Caco-2 (cell line): ENCODE results near the gene NBEAL2. TPM values are rescaled to one million over a fixed set of nuclear protein-coding genes. Genes with fewer than 3 reads are reported as not detected.

Experiments used
- BruUV-seq: library from RNA; stranded (reverse); fragments of 400-500 nt; replicated peaks from 2 replicates; lab custom pipeline; 2021; lab: Mats Ljungman, UMichigan
- CTCF ChIA-PET: fragments of 300-600 bp; sonication (Branson Sonifier 250); formaldehyde crosslinking; loops from one replicate; lab custom pipeline; 2022; ENCODE audit warnings: antibody characterized with exemption; lab: Charles Lee
- POLR2A ChIA-PET: fragments of 300-600 bp; sonication (Branson Sonifier 250); formaldehyde crosslinking; loops from one replicate; lab custom pipeline; 2022; ENCODE audit warnings: antibody characterized with exemption; lab: Charles Lee
- DNase-seq, 2 experiments: peaks; one replicate each; pipeline versions ENCODE4 v3.0.0 to v3.0.0-alpha.2; 2020 to 2022
- H3K27me3 ChIP-seq: replicated peaks from 2 replicates; pipeline ENCODE4 v1.6.0; 2011; ENCODE audit warnings: low read length; ENCODE audit not compliant: control insufficient read depth, insufficient read depth
- H3K36me3 ChIP-seq: 2 replicates; pipeline ENCODE4 v1.5.1; 2011; ENCODE audit warnings: low read length; ENCODE audit not compliant: control insufficient read depth, insufficient read depth
- H3K4me1 ChIP-seq: fragments of 250-450 bp; sonication (Bioruptor Pico); 2 replicates; pipeline ENCODE4 v1.5.1; 2020; ENCODE audit warnings: mild to moderate bottlenecking
- H3K4me3 ChIP-seq: 2 replicates; pipeline ENCODE4 v1.5.1; 2011; ENCODE audit warnings: low read depth, mild to moderate bottlenecking, control low read depth, low read length
- H3K9me3 ChIP-seq: fragments of 250-450 bp; sonication (Bioruptor Pico); 2 replicates; pipeline ENCODE4 v1.5.1; 2020; ENCODE audit warnings: mild to moderate bottlenecking, moderate library complexity
- H3K27ac Mint-ChIP-seq: one replicate; pipeline ENCODE4 v1.8.0; 2022; ENCODE audit warnings: mixed read lengths; ENCODE audit not compliant: unreplicated experiment
- H3K27me3 Mint-ChIP-seq: one replicate; pipeline ENCODE4 v1.8.0; 2022; ENCODE audit warnings: mixed read lengths; ENCODE audit not compliant: insufficient read depth, unreplicated experiment
- H3K36me3 Mint-ChIP-seq: one replicate; pipeline ENCODE4 v1.8.0; 2022; ENCODE audit warnings: mild to moderate bottlenecking, mixed read lengths; ENCODE audit not compliant: insufficient read depth, unreplicated experiment
- H3K4me1 Mint-ChIP-seq: one replicate; pipeline ENCODE4 v1.8.0; 2022; ENCODE audit warnings: low read depth, mixed read lengths; ENCODE audit not compliant: unreplicated experiment
- H3K4me3 Mint-ChIP-seq: one replicate; pipeline ENCODE4 v1.8.0; 2022; ENCODE audit warnings: mild to moderate bottlenecking, moderate library complexity, mixed read lengths; ENCODE audit not compliant: unreplicated experiment
- H3K9me3 Mint-ChIP-seq: one replicate; pipeline ENCODE4 v1.8.0; 2022; ENCODE audit warnings: mixed read lengths; ENCODE audit not compliant: unreplicated experiment
- intact Hi-C: fragments of 100-400 bp; cut with micrococcal nuclease; formaldehyde crosslinking; loops from one replicate; pipeline ENCODE4 v1.10.0; 2022; ENCODE audit not compliant: unreplicated experiment
- total RNA-seq: library from RNA; stranded (reverse); gene quantifications from 2 replicates; pipeline ENCODE4 v1.2.3, GENCODE V29; 2022
- TF ChIP-seq, protein P1 (sequence below), 2 experiments: fragments of 200-600 bp in 1 of 2; IDR thresholded peaks; 1 replicate in 1 of 2; 2 replicates in 1 of 2; pipeline versions ENCODE4 v1.5.1 to v1.8.0; 2011 to 2022; ENCODE audit warnings: antibody characterized with exemption in 1 of 2, control low read depth in 1 of 2, inconsistent platforms in 1 of 2, low read depth in 1 of 2, low read length in 1 of 2, mild to moderate bottlenecking in 1 of 2, moderate library complexity in 1 of 2; ENCODE audit not compliant: insufficient read depth in 1 of 2, severe bottlenecking in 1 of 2, unreplicated experiment in 1 of 2

NBEAL2 gene
- total RNA-seq, 1 experiment from 2014 or later, result 62.4 TPM

DNA sequence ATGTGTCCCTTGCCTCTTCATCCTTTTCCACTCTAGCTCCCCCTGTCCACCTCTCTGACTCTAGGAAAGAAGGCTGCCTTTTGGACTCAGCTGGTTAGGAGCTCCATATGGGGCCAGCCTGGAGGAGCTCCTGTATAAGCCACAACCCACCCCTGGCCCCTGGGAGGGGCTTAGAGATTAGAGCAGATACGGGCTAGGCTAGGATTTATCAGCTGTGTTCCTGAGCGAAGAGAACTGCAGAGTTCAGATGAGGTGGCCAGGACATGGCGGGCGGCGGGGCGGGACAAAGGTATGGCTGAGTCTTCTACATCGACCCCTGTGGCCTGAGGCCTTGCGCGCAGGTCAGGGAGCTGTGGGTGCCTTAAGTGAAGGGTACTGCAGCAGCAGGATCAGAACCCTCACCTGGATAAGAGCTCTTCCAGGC lies 7.9 kb downstream of the NBEAL2 start:
- Mint-ChIP-seq H3K4me1 (peaks cover 19% of the 10 kb centered on the region), H3K4me3 (no peak overlapping the region), H3K27ac (no peak overlapping the region), H3K36me3 (peaks cover 11% of the 10 kb centered on the region), H3K27me3 (no peaks in the 10 kb centered on the region), H3K9me3 (no peaks in the 10 kb centered on the region)
- TF ChIP-seq, protein P1, sequence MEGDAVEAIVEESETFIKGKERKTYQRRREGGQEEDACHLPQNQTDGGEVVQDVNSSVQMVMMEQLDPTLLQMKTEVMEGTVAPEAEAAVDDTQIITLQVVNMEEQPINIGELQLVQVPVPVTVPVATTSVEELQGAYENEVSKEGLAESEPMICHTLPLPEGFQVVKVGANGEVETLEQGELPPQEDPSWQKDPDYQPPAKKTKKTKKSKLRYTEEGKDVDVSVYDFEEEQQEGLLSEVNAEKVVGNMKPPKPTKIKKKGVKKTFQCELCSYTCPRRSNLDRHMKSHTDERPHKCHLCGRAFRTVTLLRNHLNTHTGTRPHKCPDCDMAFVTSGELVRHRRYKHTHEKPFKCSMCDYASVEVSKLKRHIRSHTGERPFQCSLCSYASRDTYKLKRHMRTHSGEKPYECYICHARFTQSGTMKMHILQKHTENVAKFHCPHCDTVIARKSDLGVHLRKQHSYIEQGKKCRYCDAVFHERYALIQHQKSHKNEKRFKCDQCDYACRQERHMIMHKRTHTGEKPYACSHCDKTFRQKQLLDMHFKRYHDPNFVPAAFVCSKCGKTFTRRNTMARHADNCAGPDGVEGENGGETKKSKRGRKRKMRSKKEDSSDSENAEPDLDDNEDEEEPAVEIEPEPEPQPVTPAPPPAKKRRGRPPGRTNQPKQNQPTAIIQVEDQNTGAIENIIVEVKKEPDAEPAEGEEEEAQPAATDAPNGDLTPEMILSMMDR (IDR thresholded peaks at IDR 0.05; ENCODE audit: insufficient read depth in 1 of 2, low read depth in 1 of 2, low read length in 1 of 2, severe bottlenecking in 1 of 2, unreplicated experiment in 1 of 2), result no peak
- Histone ChIP-seq H3K4me1 (peaks cover 20% of the 10 kb centered on the region), H3K36me3 (no peaks in the 10 kb centered on the region; the same call in 1 of the 2 replicates), H3K9me3 (no peaks in the 10 kb centered on the region), H3K4me3 (no peak overlapping the region), H3K27me3 (no peaks in the 10 kb centered on the region)
- no TSS peak for BruUV-seq
- intact Hi-C loops, result no loop called here
- no peak for DNase-seq
- CTCF ChIA-PET, result interaction anchor here (1.0 kb wide), 1 partner anchor 52 kb away, joined by 3 read pairs; no protein-coding TSS in a partner anchor
- POLR2A ChIA-PET, result no interaction called here

DNA sequence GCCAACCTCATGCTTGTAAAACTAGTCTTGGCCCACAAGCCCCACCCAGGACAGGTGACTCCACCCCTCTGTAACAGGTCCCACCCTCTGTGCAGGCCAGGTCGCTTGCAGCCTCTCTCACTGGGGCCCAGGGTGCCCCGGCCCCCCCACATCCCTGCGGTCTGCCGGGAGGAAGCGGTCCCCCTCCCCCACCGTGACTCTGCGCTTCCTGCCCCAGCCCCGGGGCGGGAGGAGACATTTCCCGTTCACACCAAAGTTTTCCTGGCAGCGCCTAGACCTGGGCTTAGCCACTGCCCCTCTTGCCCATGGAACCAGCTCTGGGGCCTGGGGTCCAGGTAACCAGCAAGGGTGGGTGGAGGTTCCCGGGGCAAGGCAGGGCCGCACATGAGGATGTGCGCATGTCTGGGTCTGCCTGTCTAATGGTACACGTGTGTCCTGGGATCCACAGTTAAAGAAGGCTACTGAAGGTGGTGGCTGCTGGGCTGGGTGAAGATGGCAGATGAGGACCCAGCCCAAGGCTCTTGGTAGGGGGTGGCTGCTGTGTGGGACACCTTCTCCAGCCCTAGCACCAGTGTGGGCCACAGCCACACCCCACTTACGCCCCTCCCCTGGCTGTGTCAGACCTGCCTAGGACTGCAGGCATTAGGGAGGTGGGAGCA lies 8.4 kb downstream of the NBEAL2 start:
- Histone ChIP-seq H3K36me3 (no peaks in the 10 kb centered on the region; the same call in 1 of the 2 replicates), H3K4me3 (no peak overlapping the region), H3K27me3 (no peaks in the 10 kb centered on the region), H3K9me3 (no peaks in the 10 kb centered on the region), H3K4me1 (peaks cover 16% of the 10 kb centered on the region)
- DNase-seq, result no peak
- Mint-ChIP-seq H3K4me1 (peaks cover 14% of the 10 kb centered on the region), H3K27ac (no peak overlapping the region), H3K36me3 (peaks cover 6% of the 10 kb centered on the region), H3K27me3 (no peaks in the 10 kb centered on the region), H3K9me3 (no peaks in the 10 kb centered on the region), H3K4me3 (no peak overlapping the region)
- POLR2A ChIA-PET, result no interaction called here
- TF ChIP-seq, protein P1 (IDR thresholded peaks at IDR 0.05; ENCODE audit: insufficient read depth in 1 of 2, low read depth in 1 of 2, low read length in 1 of 2, severe bottlenecking in 1 of 2, unreplicated experiment in 1 of 2), result no peak
- intact Hi-C loops, result no loop called here
- BruUV-seq, result no TSS peak
- CTCF ChIA-PET, result interaction anchor here (1.0 kb wide), 1 partner anchor 52 kb away, joined by 3 read pairs; no protein-coding TSS in a partner anchor

DNA sequence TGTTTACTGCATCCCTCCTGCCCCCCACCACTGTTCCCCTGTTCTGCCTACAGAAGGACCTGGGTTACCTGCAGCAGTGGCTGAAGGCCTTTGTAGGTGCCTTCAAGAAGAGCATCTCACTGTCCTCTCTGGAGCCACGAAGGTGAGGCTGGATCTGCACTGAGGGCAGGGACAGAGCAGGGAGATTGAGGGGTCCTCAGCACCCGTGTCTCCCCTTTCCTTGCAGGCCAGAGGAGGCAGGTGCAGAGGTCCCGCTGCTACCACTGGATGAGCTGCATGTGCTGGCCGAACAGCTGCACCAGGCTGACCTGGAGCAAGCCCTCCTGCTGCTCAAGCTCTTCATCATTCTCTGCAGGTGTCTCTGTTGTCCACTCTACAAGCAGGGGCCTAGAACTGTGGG lies 9.2 kb downstream of the NBEAL2 start:
- CTCF ChIA-PET, result no interaction called here
- peaks cover 14% of the 10 kb centered on the region for H3K4me1 Mint-ChIP-seq
- peaks cover 6% of the 10 kb centered on the region for H3K36me3 Mint-ChIP-seq
- no peaks in the 10 kb centered on the region for H3K9me3 Mint-ChIP-seq
- intact Hi-C loops, result no loop called here
- DNase-seq, result no peak
- peaks cover 16% of the 10 kb centered on the region for H3K4me1 ChIP-seq
- no peaks in the 10 kb centered on the region for H3K27me3 Mint-ChIP-seq
- no peaks in the 10 kb centered on the region for H3K27me3 ChIP-seq
- H3K4me3 Mint-ChIP-seq, result no peak overlapping the region
- no peak overlapping the region for H3K27ac Mint-ChIP-seq
- no peaks in the 10 kb centered on the region; the same call in 1 of the 2 replicates for H3K36me3 ChIP-seq
- POLR2A ChIA-PET, result no interaction called here
- no peaks in the 10 kb centered on the region for H3K9me3 ChIP-seq
- BruUV-seq, result no TSS peak
- H3K4me3 ChIP-seq, result no peak overlapping the region
- TF ChIP-seq, protein P1 (IDR thresholded peaks at IDR 0.05; ENCODE audit: insufficient read depth in 1 of 2, low read depth in 1 of 2, low read length in 1 of 2, severe bottlenecking in 1 of 2, unreplicated experiment in 1 of 2), result no peak
